ENCODE measurements around the gene ASMT.

DNA sequence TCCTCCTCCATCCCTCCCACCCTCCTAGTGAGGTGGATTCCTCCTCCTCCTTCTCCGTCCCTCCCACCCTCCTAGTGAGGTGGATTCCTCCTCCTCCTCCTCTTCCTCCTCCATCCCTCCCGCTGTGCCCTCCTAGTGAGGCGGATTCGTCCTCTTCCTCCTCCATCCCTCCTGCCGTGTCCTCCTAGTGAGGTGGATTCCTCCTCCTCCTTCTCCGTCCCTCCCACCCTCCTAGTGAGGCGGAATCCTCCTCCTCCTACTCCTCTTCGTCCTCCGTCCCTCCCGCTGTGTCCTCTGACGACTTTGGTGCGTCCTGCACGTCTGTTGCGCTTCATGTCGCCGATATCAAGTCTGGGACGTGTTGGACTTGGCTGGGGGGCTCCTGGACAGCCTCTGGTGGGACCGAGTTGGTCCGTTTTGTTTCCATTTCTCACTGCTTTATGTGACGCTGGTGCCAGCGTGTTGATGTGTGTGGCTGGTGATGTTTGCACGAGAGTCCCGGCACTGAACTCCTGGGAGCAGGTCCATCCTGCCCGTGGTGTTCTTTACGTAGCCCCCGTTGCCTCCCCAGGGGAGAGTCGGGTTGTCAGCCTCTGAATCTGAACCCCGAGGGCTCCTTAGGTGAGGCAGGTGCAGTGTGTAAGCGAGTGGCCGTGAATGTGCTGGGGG is 18.0 kb upstream of the ASMT start:
- TF ChIP-seq GATA2 (IDR thresholded peaks at IDR 0.05; ENCODE audit: low read depth, low read length): no peak
- no peak for TF ChIP-seq GATA3 (IDR thresholded peaks at IDR 0.05; ENCODE audit: low read depth, low read length)

Measured in SH-SY5Y (cell line).